Gastroesophageal sphincter (tissue), 4 donors: Measurements from ENCODE around the gene MYF6. TPM values are rescaled to one million over a fixed set of nuclear protein-coding genes. Genes with fewer than 3 reads are reported as not detected.

ENCODE experiments used
- ATAC-seq: fragments of 150-250 bp; one replicate; pipeline ENCODE4 v1.9.1; 2016; ENCODE audit warnings: mild to moderate bottlenecking, moderate library complexity
- H3K27ac ChIP-seq, 4 donors: fragments of 200-600 bp; sonication (generic) in 3 of 4; 1 replicate in 3 of 4; 2 replicates in 1 of 4; pipeline ENCODE4 v1.5.1; 2016 to 2019
- H3K27me3 ChIP-seq: fragments of 200-600 bp; sonication (generic); one replicate; pipeline ENCODE4 v1.5.1; 2019
- H3K36me3 ChIP-seq, 2 donors: fragments of 200-600 bp; sonication (generic); one replicate each; pipeline ENCODE4 v1.5.1; 2019; ENCODE audit warnings: control low read depth in 1 of 2
- H3K4me1 ChIP-seq, 3 donors: fragments of 200-600 bp; sonication (generic); 1 replicate in 2 of 3; 2 replicates in 1 of 3; pipeline ENCODE4 v1.5.1; 2016 to 2019; ENCODE audit warnings: control low read depth in 2 of 3
- H3K4me3 ChIP-seq, 2 donors: fragments of 200-600 bp; sonication (generic); one replicate each; pipeline ENCODE4 v1.5.1; 2019; ENCODE audit warnings: mild to moderate bottlenecking in 1 of 2, moderate library complexity in 1 of 2
- H3K9me3 ChIP-seq, 3 donors: fragments of 200-600 bp; sonication (generic); one replicate each; pipeline ENCODE4 v1.5.1; 2017 to 2019; ENCODE audit warnings: control low read depth in 2 of 3
- CTCF ChIP-seq, 4 experiments: fragments of 200-600 bp in 2 of 4; fragments of 450-650 bp in 2 of 4; sonication (generic) in 1 of 4; IDR thresholded peaks; one replicate each; pipeline ENCODE4 v1.5.1; 2017 to 2019; ENCODE audit warnings: antibody characterized with exemption in 4 of 4, mild to moderate bottlenecking in 2 of 4, moderate library complexity in 2 of 4
- EP300 ChIP-seq: sonication (generic); formaldehyde crosslinking; IDR thresholded peaks from one replicate; pipeline ENCODE4 v1.6.1; 2017; ENCODE audit warnings: antibody characterized with exemption, mild to moderate bottlenecking
- POLR2A ChIP-seq, 2 donors: fragments of 450-650 bp; IDR thresholded peaks; one replicate each; pipeline ENCODE4 v1.6.1; 2017; ENCODE audit warnings: antibody characterized with exemption in 2 of 2, mild to moderate bottlenecking in 2 of 2, moderate library complexity in 1 of 2
- POLR2AphosphoS5 ChIP-seq: sonication (generic); formaldehyde crosslinking; IDR thresholded peaks from one replicate; pipeline ENCODE4 v1.6.1; 2017; ENCODE audit warnings: antibody characterized with exemption
- WGBS, 2 donors: methylation state at CpG; one replicate each; pipeline ENCODE4 v1.1.5; 2018; ENCODE audit warnings: low coverage in 1 of 2; 5-methylcytosine and 5-hydroxymethylcytosine counted together
- total RNA-seq, 4 donors: library from RNA; depleted of rRNA; stranded (reverse); fragments of >200 nt; gene quantifications; one replicate each; pipeline ENCODE4 v1.1.0, GENCODE V29; 2016

MYF6 gene
- total RNA-seq, 4 donors from 2014 or later = not detected

GRCh38 chr12:80677994-80678393 is 29.4 kb upstream of the MYF6 start:
- Histone ChIP-seq H3K4me1 (no peaks in the 10 kb centered on the region), H3K36me3 (no peaks in the 10 kb centered on the region), H3K4me3 (no peak overlapping the region), H3K27me3 (no peaks in the 10 kb centered on the region), H3K27ac (no peak overlapping the region), H3K9me3 (no peaks in the 10 kb centered on the region)
- TF ChIP-seq CTCF (IDR thresholded peaks at IDR 0.05) = no peak
- no peak for TF ChIP-seq POLR2AphosphoS5
- TF ChIP-seq POLR2A (IDR thresholded peaks at IDR 0.05) = no peak
- no peak for TF ChIP-seq EP300
- WGBS, 2 donors = 100% methylated on average over 1 of the region's 1 CpG
- no peak for ATAC-seq

- Histone ChIP-seq H3K9me3 (no peaks in the 10 kb centered on the region), H3K36me3 (no peaks in the 10 kb centered on the region), H3K4me3 (no peak overlapping the region), H3K27me3 (no peaks in the 10 kb centered on the region), H3K27ac (no peak overlapping the region), H3K4me1 (no peaks in the 10 kb centered on the region)
- no peak for ATAC-seq
- no peak for TF ChIP-seq POLR2AphosphoS5
- no peak for TF ChIP-seq POLR2A (IDR thresholded peaks at IDR 0.05)
- TF ChIP-seq CTCF (IDR thresholded peaks at IDR 0.05) = no peak
- TF ChIP-seq EP300 = no peak
- WGBS, 2 donors = 80 to 84% methylated on average over 3 of the region's 3 CpGs
Measured at GRCh38 chr12:80679346-80680131, 27.9 kb upstream of the MYF6 start.

GRCh38 chr12:80681287-80681686 is 26.1 kb upstream of the MYF6 start:
- Histone ChIP-seq H3K9me3 (no peaks in the 10 kb centered on the region), H3K27ac (no peak overlapping the region), H3K27me3 (no peaks in the 10 kb centered on the region), H3K4me3 (no peak overlapping the region), H3K36me3 (no peaks in the 10 kb centered on the region), H3K4me1 (no peaks in the 10 kb centered on the region)
- 76 to 82% methylated on average over 2 of the region's 2 CpGs for WGBS, 2 donors
- no peak for ATAC-seq
- no peak for TF ChIP-seq EP300
- TF ChIP-seq CTCF (IDR thresholded peaks at IDR 0.05) = no peak
- TF ChIP-seq POLR2AphosphoS5 = no peak
- no peak for TF ChIP-seq POLR2A (IDR thresholded peaks at IDR 0.05)

DNA sequence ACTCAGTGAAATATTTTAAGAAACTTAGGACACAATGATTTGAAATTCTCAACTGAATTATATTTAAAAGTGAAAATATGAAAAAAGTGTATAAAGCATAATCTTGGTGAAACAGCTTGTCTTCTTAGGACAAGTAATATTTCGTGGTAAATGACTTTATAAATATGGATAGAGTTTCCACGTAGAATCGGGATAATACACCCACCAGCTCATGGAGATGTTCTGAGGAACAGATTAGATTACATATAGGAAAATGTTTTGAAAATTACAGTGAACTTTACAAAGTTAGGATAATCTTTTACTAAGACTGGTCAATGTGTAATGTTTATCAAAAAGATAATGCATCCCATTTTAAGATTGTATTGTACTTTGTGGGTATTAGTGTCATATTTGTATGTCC is 25.6 kb upstream of the MYF6 start:
- Histone ChIP-seq H3K4me3 (no peak overlapping the region), H3K27ac (no peak overlapping the region), H3K4me1 (no peaks in the 10 kb centered on the region), H3K36me3 (no peaks in the 10 kb centered on the region), H3K27me3 (no peaks in the 10 kb centered on the region), H3K9me3 (peaks cover 0 to 2% (median 0%) of the 10 kb centered on the region in 3 donors)
- WGBS, 2 donors = 87 to 88% methylated on average over 3 of the region's 3 CpGs
- no peak for ATAC-seq
- TF ChIP-seq CTCF (IDR thresholded peaks at IDR 0.05) (no peak), POLR2A (IDR thresholded peaks at IDR 0.05) (no peak), POLR2AphosphoS5 (no peak), EP300 (no peak)

- TF ChIP-seq POLR2AphosphoS5 = no peak
- no peak for TF ChIP-seq EP300
- TF ChIP-seq POLR2A (IDR thresholded peaks at IDR 0.05) = no peak
- TF ChIP-seq CTCF (IDR thresholded peaks at IDR 0.05) = no peak
- no peaks in the 10 kb centered on the region for H3K27me3 ChIP-seq
- peaks cover 0 to 7% (median 0%) of the 10 kb centered on the region in 3 donors for H3K9me3 ChIP-seq
- H3K4me3 ChIP-seq = no peak overlapping the region
- 53 to 58% methylated on average over 4 to 7 of the region's 7 CpGs for WGBS, 2 donors
- no peaks in the 10 kb centered on the region for H3K4me1 ChIP-seq
- no peak for ATAC-seq
- no peaks in the 10 kb centered on the region for H3K36me3 ChIP-seq
- no peak overlapping the region for H3K27ac ChIP-seq
Measured at GRCh38 chr12:80684077-80684495, 23.3 kb upstream of the MYF6 start.
